ENCODE results near the gene TMEM235. TPM values are rescaled to one million over a fixed set of nuclear protein-coding genes. Genes with fewer than 3 reads are reported as not detected.
A peak's percentile ranks its signal among the peaks of the same experiment; 100 is the strongest.

TMEM235 gene
- total RNA-seq, 1 donor from 2014 or later, result not detected

DNA sequence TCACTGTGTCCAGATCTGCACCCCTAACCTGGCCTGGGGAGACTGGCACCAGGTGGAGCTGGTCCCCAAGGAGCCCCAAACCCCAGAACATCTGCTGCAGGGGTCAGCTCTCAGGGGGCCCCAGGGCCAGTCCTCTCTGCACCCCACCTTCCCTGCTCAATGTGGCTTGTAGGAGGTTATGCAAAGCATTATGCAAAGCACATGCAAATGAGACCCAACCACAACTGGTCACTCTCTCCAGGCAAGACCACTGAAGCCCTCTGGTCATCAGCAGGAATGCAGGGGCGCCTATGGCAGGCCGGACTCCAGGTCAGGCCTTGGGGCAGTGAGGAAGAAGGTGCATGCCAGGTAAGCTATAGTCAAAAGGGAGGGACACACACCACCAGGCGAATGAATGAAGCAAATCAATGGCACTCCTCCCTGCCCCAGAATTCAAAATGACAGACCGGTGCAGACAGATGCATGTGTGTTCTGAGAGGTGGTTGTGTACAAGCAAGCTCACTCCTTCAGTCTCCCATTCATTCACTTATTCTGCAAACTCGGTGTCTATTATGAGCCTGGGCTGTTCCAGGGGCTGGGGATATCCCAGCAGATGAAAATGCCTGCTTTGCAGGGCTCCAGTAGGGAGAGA, 48.0 kb downstream of the TMEM235 start:
- TF ChIP-seq, protein P1, sequence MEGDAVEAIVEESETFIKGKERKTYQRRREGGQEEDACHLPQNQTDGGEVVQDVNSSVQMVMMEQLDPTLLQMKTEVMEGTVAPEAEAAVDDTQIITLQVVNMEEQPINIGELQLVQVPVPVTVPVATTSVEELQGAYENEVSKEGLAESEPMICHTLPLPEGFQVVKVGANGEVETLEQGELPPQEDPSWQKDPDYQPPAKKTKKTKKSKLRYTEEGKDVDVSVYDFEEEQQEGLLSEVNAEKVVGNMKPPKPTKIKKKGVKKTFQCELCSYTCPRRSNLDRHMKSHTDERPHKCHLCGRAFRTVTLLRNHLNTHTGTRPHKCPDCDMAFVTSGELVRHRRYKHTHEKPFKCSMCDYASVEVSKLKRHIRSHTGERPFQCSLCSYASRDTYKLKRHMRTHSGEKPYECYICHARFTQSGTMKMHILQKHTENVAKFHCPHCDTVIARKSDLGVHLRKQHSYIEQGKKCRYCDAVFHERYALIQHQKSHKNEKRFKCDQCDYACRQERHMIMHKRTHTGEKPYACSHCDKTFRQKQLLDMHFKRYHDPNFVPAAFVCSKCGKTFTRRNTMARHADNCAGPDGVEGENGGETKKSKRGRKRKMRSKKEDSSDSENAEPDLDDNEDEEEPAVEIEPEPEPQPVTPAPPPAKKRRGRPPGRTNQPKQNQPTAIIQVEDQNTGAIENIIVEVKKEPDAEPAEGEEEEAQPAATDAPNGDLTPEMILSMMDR (IDR thresholded peaks at IDR 0.05; ENCODE audit: partially characterized antibody, unreplicated experiment), result no peak
- H3K27me3 Mint-ChIP-seq (ENCODE audit: unreplicated experiment), result no peaks in the 10 kb centered on the region
- peaks cover 4% of the 10 kb centered on the region for H3K9me3 Mint-ChIP-seq (ENCODE audit: unreplicated experiment)
- no peak overlapping the region for H3K27ac Mint-ChIP-seq (ENCODE audit: unreplicated experiment)
- DNase-seq, result no peak
- H3K4me3 Mint-ChIP-seq (ENCODE audit: unreplicated experiment), result no peak overlapping the region
- H3K4me1 Mint-ChIP-seq (ENCODE audit: low read depth, unreplicated experiment), result no peaks in the 10 kb centered on the region
- H3K36me3 Mint-ChIP-seq (ENCODE audit: unreplicated experiment), result no peaks in the 10 kb centered on the region

DNA sequence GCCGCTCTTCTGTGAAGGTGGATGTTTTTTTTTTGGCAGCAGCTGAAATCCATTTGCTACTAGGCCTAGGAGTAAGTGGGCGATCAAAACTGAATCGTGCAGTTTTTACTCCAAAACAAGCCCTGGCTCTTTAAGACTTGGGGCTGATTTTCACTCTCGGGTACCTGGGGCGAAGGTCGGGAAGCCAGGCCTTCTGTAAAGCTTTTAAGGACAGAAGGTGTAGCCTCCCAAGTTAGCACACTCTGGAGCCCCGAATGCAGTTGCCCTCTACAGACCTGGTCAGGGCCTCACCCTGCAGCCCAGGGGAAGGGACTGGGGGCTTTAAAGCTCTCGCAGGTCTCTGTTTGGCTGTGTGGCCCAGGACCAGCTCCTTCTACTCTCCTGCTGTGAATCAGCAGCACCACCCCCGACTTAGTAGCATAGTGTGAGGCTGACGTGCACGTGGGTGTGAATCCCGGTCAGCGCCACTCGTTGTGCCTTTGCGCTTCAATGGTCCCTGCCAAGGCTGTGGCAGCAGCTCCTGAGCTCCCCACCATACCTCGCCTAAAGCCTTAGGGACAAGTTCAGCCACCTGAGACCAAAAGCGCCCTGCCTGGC, 49.9 kb downstream of the TMEM235 start:
- Mint-ChIP-seq H3K4me3 (ENCODE audit: unreplicated experiment) (no peak overlapping the region), H3K36me3 (ENCODE audit: unreplicated experiment) (no peaks in the 10 kb centered on the region), H3K9me3 (ENCODE audit: unreplicated experiment) (peaks cover 1% of the 10 kb centered on the region), H3K27me3 (ENCODE audit: unreplicated experiment) (peaks cover under 1% of the 10 kb centered on the region), H3K4me1 (ENCODE audit: low read depth, unreplicated experiment) (no peaks in the 10 kb centered on the region), H3K27ac (ENCODE audit: unreplicated experiment) (no peak overlapping the region)
- TF ChIP-seq, protein P1 (IDR thresholded peaks at IDR 0.05; ENCODE audit: partially characterized antibody, unreplicated experiment), result no peak
- no peak for DNase-seq

GRCh38 chr17:78284146-78284545, 52.7 kb downstream of the TMEM235 start:
- Mint-ChIP-seq H3K4me3 (ENCODE audit: unreplicated experiment) (no peak overlapping the region), H3K27me3 (ENCODE audit: unreplicated experiment) (peaks cover 1% of the 10 kb centered on the region), H3K9me3 (ENCODE audit: unreplicated experiment) (peaks cover 1% of the 10 kb centered on the region), H3K4me1 (ENCODE audit: low read depth, unreplicated experiment) (no peaks in the 10 kb centered on the region), H3K27ac (ENCODE audit: unreplicated experiment) (no peak overlapping the region), H3K36me3 (ENCODE audit: unreplicated experiment) (no peaks in the 10 kb centered on the region)
- DNase-seq, result no peak
- TF ChIP-seq, protein P1 (IDR thresholded peaks at IDR 0.05; ENCODE audit: partially characterized antibody, unreplicated experiment), result no peak

DNA sequence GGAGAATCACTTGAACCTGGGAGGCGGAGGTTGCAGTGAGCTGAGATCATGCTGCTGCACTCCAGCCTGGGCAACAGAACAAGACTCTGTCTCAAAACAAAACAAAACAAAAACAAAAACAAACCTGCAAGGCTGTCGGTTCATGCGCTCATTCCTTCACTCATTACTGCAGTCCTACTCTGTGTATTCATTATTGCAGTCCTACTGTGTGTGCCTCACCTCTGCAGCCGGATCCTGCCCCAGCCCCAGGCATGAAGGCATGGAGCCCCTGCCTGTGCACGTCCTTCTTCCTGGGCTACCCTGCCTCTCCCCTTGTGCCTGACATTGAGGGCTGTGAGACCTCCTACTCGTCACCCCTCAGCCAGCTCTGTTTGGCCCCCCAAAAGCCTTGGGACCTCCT, 57.6 kb downstream of the TMEM235 start:
- H3K9me3 Mint-ChIP-seq (ENCODE audit: unreplicated experiment), result peaks cover 1% of the 10 kb centered on the region
- DNase-seq, result no peak
- no peak overlapping the region for H3K27ac Mint-ChIP-seq (ENCODE audit: unreplicated experiment)
- no peaks in the 10 kb centered on the region for H3K4me1 Mint-ChIP-seq (ENCODE audit: low read depth, unreplicated experiment)
- H3K36me3 Mint-ChIP-seq (ENCODE audit: unreplicated experiment), result no peaks in the 10 kb centered on the region
- peaks cover 1% of the 10 kb centered on the region for H3K27me3 Mint-ChIP-seq (ENCODE audit: unreplicated experiment)
- TF ChIP-seq, protein P1 (IDR thresholded peaks at IDR 0.05; ENCODE audit: partially characterized antibody, unreplicated experiment), result no peak
- H3K4me3 Mint-ChIP-seq (ENCODE audit: unreplicated experiment), result no peak overlapping the region

GRCh38 chr17:78289802-78290363, 58.5 kb downstream of the TMEM235 start:
- H3K4me1 Mint-ChIP-seq (ENCODE audit: low read depth, unreplicated experiment), result peaks cover 3% of the 10 kb centered on the region
- H3K4me3 Mint-ChIP-seq (ENCODE audit: unreplicated experiment), result no peak overlapping the region
- no peaks in the 10 kb centered on the region for H3K9me3 Mint-ChIP-seq (ENCODE audit: unreplicated experiment)
- peaks cover 1% of the 10 kb centered on the region for H3K27me3 Mint-ChIP-seq (ENCODE audit: unreplicated experiment)
- H3K36me3 Mint-ChIP-seq (ENCODE audit: unreplicated experiment), result no peaks in the 10 kb centered on the region
- no peak overlapping the region for H3K27ac Mint-ChIP-seq (ENCODE audit: unreplicated experiment)
- peak; percentile 71 for DNase-seq
- TF ChIP-seq, protein P1 (IDR thresholded peaks at IDR 0.05; ENCODE audit: partially characterized antibody, unreplicated experiment), result peak; percentile 55

Data from glutamatergic neuron (in vitro differentiated cells).